Keratinocyte (primary cell): ENCODE measurements around the gene SCCPDH. TPM values are rescaled to one million over a fixed set of nuclear protein-coding genes. Genes with fewer than 3 reads are reported as not detected.

Experiments
- DNase-seq: peaks from one replicate; pipeline ENCODE4 v3.0.0-alpha.2; 2011; ENCODE audit warnings: low read depth, missing footprints, low spot score
- FAIRE-seq: peaks from 2 replicates; lab custom pipeline; 2011; peaks lifted over from hg19 to GRCh38; lab: Jason Lieb, UNC
- H2AFZ ChIP-seq: 2 replicates; pipeline ENCODE4 v1.6.0; 2012; ENCODE audit warnings: low read length, control low read depth, inconsistent platforms; ENCODE audit not compliant: control insufficient read depth
- H3K27ac ChIP-seq: 2 replicates; pipeline ENCODE4 v1.5.1; 2011; ENCODE audit warnings: low read length; ENCODE audit not compliant: control insufficient read depth, insufficient read depth
- H3K27me3 ChIP-seq: 3 replicates; pipeline ENCODE4 v1.6.0; 2011; ENCODE audit warnings: low read length; ENCODE audit not compliant: control insufficient read depth, insufficient read depth; ENCODE audit errors: extremely low read depth
- H3K36me3 ChIP-seq, 2 experiments: 2 replicates in 1 of 2; 3 replicates in 1 of 2; pipeline ENCODE4 v1.5.1; 2011; ENCODE audit warnings: low read length in 2 of 2, mild to moderate bottlenecking in 1 of 2; ENCODE audit not compliant: control insufficient read depth in 2 of 2, insufficient read depth in 2 of 2; ENCODE audit errors: extremely low read depth in 1 of 2
- H3K4me1 ChIP-seq: 3 replicates; pipeline ENCODE4 v1.5.1; 2011; ENCODE audit warnings: low read length; ENCODE audit not compliant: control insufficient read depth, insufficient read depth; ENCODE audit errors: extremely low read depth
- H3K4me2 ChIP-seq: 3 replicates; pipeline ENCODE4 v1.6.0; 2011; ENCODE audit warnings: low read depth, low read length; ENCODE audit not compliant: control insufficient read depth, insufficient read depth; ENCODE audit errors: extremely low read depth
- H3K4me3 ChIP-seq, 3 experiments: fragments of 200-600 bp in 1 of 3; sonication (generic) in 1 of 3; 2 replicates in 2 of 3; 3 replicates in 1 of 3; pipeline ENCODE4 v1.5.1; 2011 to 2016; ENCODE audit warnings: low read length in 3 of 3, mild to moderate bottlenecking in 3 of 3, control low read depth in 2 of 3, inconsistent platforms in 1 of 3, low read depth in 1 of 3, mixed read lengths in 1 of 3, mixed run types in 1 of 3, moderate library complexity in 1 of 3; ENCODE audit not compliant: control insufficient read depth in 2 of 3, insufficient read depth in 2 of 3; ENCODE audit errors: extremely low read depth in 1 of 3
- H3K79me2 ChIP-seq: 2 replicates; pipeline ENCODE4 v1.6.0; 2012; ENCODE audit warnings: low read length; ENCODE audit not compliant: control insufficient read depth, insufficient read depth
- H3K9ac ChIP-seq: 3 replicates; pipeline ENCODE4 v1.6.0; 2011; ENCODE audit warnings: low read length; ENCODE audit not compliant: control insufficient read depth, insufficient read depth; ENCODE audit errors: extremely low read depth
- H3K9me1 ChIP-seq: 3 replicates; pipeline ENCODE4 v1.6.0; 2011; ENCODE audit warnings: low read length; ENCODE audit not compliant: control insufficient read depth, insufficient read depth; ENCODE audit errors: extremely low read depth
- H3K9me3 ChIP-seq: 2 replicates; pipeline ENCODE4 v1.5.1; 2012; ENCODE audit warnings: low read depth, low read length; ENCODE audit not compliant: control insufficient read depth
- H4K20me1 ChIP-seq: 3 replicates; pipeline ENCODE4 v1.6.0; 2011; ENCODE audit warnings: low read length; ENCODE audit not compliant: control insufficient read depth, insufficient read depth; ENCODE audit errors: extremely low read depth
- CTCF ChIP-seq, 3 experiments: IDR thresholded peaks in 1 of 3; conservative IDR thresholded peaks in 1 of 3; optimal IDR thresholded peaks in 1 of 3; 2 replicates in 2 of 3; 3 replicates in 1 of 3; pipeline versions ENCODE3 to v1.5.1; 2011; ENCODE audit warnings: low read length in 3 of 3, mild to moderate bottlenecking in 3 of 3, moderate library complexity in 2 of 3, control low read depth in 1 of 3, inconsistent platforms in 1 of 3; ENCODE audit not compliant: insufficient read depth in 2 of 3; ENCODE audit errors: extremely low read depth in 1 of 3
- EZH2 ChIP-seq: IDR thresholded peaks from one replicate; pipeline ENCODE4 v1.6.1; 2012; ENCODE audit warnings: inconsistent platforms, mild to moderate bottlenecking, low read length, moderate library complexity
- dilution Hi-C: fragments of 300-500 bp; cut with MboI; formaldehyde crosslinking; loops from one replicate; pipeline ENCODE4 v1.7.0; 2020; ENCODE audit warnings: low sequenced_read_pairs; ENCODE audit not compliant: extremely low pct_ligation_motif_present
- polyA plus RNA-seq, 5 experiments: library from polyadenylated mRNA; depleted of rRNA in 3 of 5; stranded (reverse) in 3 of 5; stranded (forward) in 1 of 5; unstranded in 1 of 5; fragments of >200 nt; gene quantifications; 1 replicate in 1 of 5; 2 replicates in 3 of 5; 3 replicates in 1 of 5; pipeline versions ENCODE4 v1.2.1 to v1.2.3, GENCODE V29; 2011 to 2012; ENCODE audit warnings: missing spikeins in 2 of 5, low read depth in 1 of 5, low replicate concordance in 1 of 5

SCCPDH gene
- polyA plus RNA-seq, 1 donor (not counting 4 experiments of a cell fraction or from before 2014, with no cell fraction given): 4.3 TPM

GRCh38 chr1:246748006-246748405, 23.8 kb downstream of the SCCPDH start:
- Histone ChIP-seq H4K20me1 (no peaks in the 10 kb centered on the region), H3K9me1 (no peaks in the 10 kb centered on the region), H3K4me2 (no peak overlapping the region), H3K9me3 (no peaks in the 10 kb centered on the region), H2AFZ (no peak overlapping the region), H3K9ac (no peak overlapping the region), H3K79me2 (no peaks in the 10 kb centered on the region), H3K27ac (no peak overlapping the region), H3K4me3 (no peak overlapping the region), H3K36me3 (no peaks in the 10 kb centered on the region), H3K4me1 (no peaks in the 10 kb centered on the region), H3K27me3 (no peaks in the 10 kb centered on the region)
- DNase-seq: no peak
- dilution Hi-C loops: no loop called here
- no peak for FAIRE-seq
- TF ChIP-seq EZH2 (no peak), CTCF (optimal IDR thresholded peaks at IDR 0.05 in 1 of 3, IDR thresholded peaks at IDR 0.05 in 1 of 3, conservative IDR thresholded peaks at IDR 0.05 in 1 of 3; ENCODE audit: extremely low read depth in 1 of 3, insufficient read depth in 2 of 3, low read length in 3 of 3) (no peak)

- FAIRE-seq: no peak
- no peak for DNase-seq
- no peaks in the 10 kb centered on the region for H4K20me1 ChIP-seq
These were observed 24.7 kb downstream of the SCCPDH start for GRCh38 chr1:246748867-246749266.

More at GRCh38 chr1:246748867-246749266, 24.7 kb downstream of the SCCPDH start:
- H2AFZ ChIP-seq: no peak overlapping the region
- no peak overlapping the region for H3K4me3 ChIP-seq
- H3K36me3 ChIP-seq: no peaks in the 10 kb centered on the region
- H3K9me1 ChIP-seq: no peaks in the 10 kb centered on the region
- TF ChIP-seq CTCF (optimal IDR thresholded peaks at IDR 0.05 in 1 of 3, IDR thresholded peaks at IDR 0.05 in 1 of 3, conservative IDR thresholded peaks at IDR 0.05 in 1 of 3; ENCODE audit: extremely low read depth in 1 of 3, insufficient read depth in 2 of 3, low read length in 3 of 3): no peak
- no peak overlapping the region for H3K27ac ChIP-seq
- dilution Hi-C loops: no loop called here
- no peaks in the 10 kb centered on the region for H3K4me1 ChIP-seq
- no peak overlapping the region for H3K9ac ChIP-seq
- H3K4me2 ChIP-seq: no peak overlapping the region
- no peaks in the 10 kb centered on the region for H3K9me3 ChIP-seq
- H3K27me3 ChIP-seq: no peaks in the 10 kb centered on the region
- no peaks in the 10 kb centered on the region for H3K79me2 ChIP-seq
